Breast epithelium (tissue), 3 donors: ENCODE results near the gene GLIS2.

Source experiments
- CTCF ChIP-seq, 3 donors: fragments of 450-650 bp; IDR thresholded peaks; one replicate each; pipeline ENCODE4 v1.5.1; 2016 to 2017; ENCODE audit warnings: antibody characterized with exemption in 3 of 3, mild to moderate bottlenecking in 3 of 3, moderate library complexity in 3 of 3
- POLR2A ChIP-seq: fragments of 450-650 bp; IDR thresholded peaks from one replicate; pipeline ENCODE4 v1.6.1; 2016; ENCODE audit warnings: antibody characterized with exemption, mild to moderate bottlenecking, moderate library complexity
- POLR2AphosphoS5 ChIP-seq, 3 donors: sonication (generic); formaldehyde crosslinking; IDR thresholded peaks; one replicate each; pipeline ENCODE4 v1.6.1; 2017; ENCODE audit warnings: antibody characterized with exemption in 3 of 3

- TF ChIP-seq CTCF (IDR thresholded peaks at IDR 0.05) (no peak), POLR2AphosphoS5 (IDR thresholded peaks at IDR 0.05) (no peak), POLR2A (no peak)
Observed at GRCh38 chr16:4361033-4361943, 45.4 kb downstream of the GLIS2 start.
